Nephron progenitor cell (in vitro differentiated cells): ENCODE results near the gene PLA2G4A.

ENCODE experiments used
- DNase-seq: peaks from one replicate; pipeline ENCODE4 v3.0.0; 2021
- H3K27ac Mint-ChIP-seq: 2 replicates; pipeline ENCODE4 v1.8.0; 2021; ENCODE audit warnings: mild to moderate bottlenecking, moderate library complexity, mixed read lengths
- H3K27me3 Mint-ChIP-seq: 2 replicates; pipeline ENCODE4 v1.8.0; 2021; ENCODE audit warnings: mild to moderate bottlenecking, low read depth, mixed read lengths; ENCODE audit not compliant: poor library complexity
- H3K36me3 Mint-ChIP-seq: 2 replicates; pipeline ENCODE4 v1.8.0; 2021; ENCODE audit warnings: low read depth, mixed read lengths
- H3K4me1 Mint-ChIP-seq: 2 replicates; pipeline ENCODE4 v1.8.0; 2021; ENCODE audit warnings: mixed read lengths
- H3K4me3 Mint-ChIP-seq: 2 replicates; pipeline ENCODE4 v1.8.0; 2021; ENCODE audit warnings: mild to moderate bottlenecking, moderate library complexity, mixed read lengths
- H3K9me3 Mint-ChIP-seq: 2 replicates; pipeline ENCODE4 v1.8.0; 2021; ENCODE audit warnings: mild to moderate bottlenecking, moderate library complexity, mixed read lengths
- TF ChIP-seq, protein P1 (sequence below): fragments of 200-600 bp; sonication (generic); IDR thresholded peaks from 2 replicates; pipeline ENCODE4 v1.5.0; 2021; ENCODE audit warnings: antibody characterized with exemption

PLA2G4A gene

GRCh38 chr1:186843226-186843625, 14.5 kb downstream of the PLA2G4A start:
- H3K9me3 Mint-ChIP-seq, result no peaks in the 10 kb centered on the region
- no peak overlapping the region for H3K27ac Mint-ChIP-seq
- H3K36me3 Mint-ChIP-seq, result no peaks in the 10 kb centered on the region
- no peak for DNase-seq
- no peaks in the 10 kb centered on the region for H3K27me3 Mint-ChIP-seq
- no peak overlapping the region for H3K4me3 Mint-ChIP-seq
- TF ChIP-seq, protein P1, sequence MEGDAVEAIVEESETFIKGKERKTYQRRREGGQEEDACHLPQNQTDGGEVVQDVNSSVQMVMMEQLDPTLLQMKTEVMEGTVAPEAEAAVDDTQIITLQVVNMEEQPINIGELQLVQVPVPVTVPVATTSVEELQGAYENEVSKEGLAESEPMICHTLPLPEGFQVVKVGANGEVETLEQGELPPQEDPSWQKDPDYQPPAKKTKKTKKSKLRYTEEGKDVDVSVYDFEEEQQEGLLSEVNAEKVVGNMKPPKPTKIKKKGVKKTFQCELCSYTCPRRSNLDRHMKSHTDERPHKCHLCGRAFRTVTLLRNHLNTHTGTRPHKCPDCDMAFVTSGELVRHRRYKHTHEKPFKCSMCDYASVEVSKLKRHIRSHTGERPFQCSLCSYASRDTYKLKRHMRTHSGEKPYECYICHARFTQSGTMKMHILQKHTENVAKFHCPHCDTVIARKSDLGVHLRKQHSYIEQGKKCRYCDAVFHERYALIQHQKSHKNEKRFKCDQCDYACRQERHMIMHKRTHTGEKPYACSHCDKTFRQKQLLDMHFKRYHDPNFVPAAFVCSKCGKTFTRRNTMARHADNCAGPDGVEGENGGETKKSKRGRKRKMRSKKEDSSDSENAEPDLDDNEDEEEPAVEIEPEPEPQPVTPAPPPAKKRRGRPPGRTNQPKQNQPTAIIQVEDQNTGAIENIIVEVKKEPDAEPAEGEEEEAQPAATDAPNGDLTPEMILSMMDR, result no peak
- peaks cover 7% of the 10 kb centered on the region for H3K4me1 Mint-ChIP-seq

DNA sequence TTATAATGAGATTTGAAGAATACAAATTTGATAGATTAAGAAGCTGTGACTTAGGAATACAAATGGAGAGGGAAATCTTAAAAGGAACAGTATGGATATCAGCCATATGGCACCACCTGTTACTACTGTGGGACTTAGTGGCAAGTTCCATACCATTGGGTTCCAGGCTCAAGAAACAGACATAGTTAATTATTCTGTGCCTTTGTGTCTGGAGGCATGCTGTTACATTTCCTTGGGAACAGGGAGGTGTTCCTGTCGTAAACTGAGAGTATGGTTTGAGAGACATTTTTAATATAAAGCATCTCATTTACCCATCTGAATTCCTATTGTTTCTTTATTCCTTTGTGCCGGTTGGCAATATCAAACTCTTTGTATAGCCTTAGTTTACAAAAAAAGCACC, 15.2 kb downstream of the PLA2G4A start:
- TF ChIP-seq, protein P1, result no peak

GRCh38 chr1:186845576-186846210, 16.9 kb downstream of the PLA2G4A start:
- Mint-ChIP-seq H3K4me1 (no peaks in the 10 kb centered on the region), H3K9me3 (no peaks in the 10 kb centered on the region), H3K4me3 (no peak overlapping the region), H3K27ac (no peak overlapping the region), H3K27me3 (no peaks in the 10 kb centered on the region), H3K36me3 (no peaks in the 10 kb centered on the region)
- no peak for DNase-seq
- TF ChIP-seq, protein P1, result no peak

More for the DNA sequence above, 15.2 kb downstream of the PLA2G4A start:
- no peak for DNase-seq
- H3K4me1 Mint-ChIP-seq, result peaks cover 1% of the 10 kb centered on the region
- no peak overlapping the region for H3K4me3 Mint-ChIP-seq
- no peaks in the 10 kb centered on the region for H3K9me3 Mint-ChIP-seq
- no peak overlapping the region for H3K27ac Mint-ChIP-seq
- no peaks in the 10 kb centered on the region for H3K36me3 Mint-ChIP-seq
- H3K27me3 Mint-ChIP-seq, result no peaks in the 10 kb centered on the region

DNA sequence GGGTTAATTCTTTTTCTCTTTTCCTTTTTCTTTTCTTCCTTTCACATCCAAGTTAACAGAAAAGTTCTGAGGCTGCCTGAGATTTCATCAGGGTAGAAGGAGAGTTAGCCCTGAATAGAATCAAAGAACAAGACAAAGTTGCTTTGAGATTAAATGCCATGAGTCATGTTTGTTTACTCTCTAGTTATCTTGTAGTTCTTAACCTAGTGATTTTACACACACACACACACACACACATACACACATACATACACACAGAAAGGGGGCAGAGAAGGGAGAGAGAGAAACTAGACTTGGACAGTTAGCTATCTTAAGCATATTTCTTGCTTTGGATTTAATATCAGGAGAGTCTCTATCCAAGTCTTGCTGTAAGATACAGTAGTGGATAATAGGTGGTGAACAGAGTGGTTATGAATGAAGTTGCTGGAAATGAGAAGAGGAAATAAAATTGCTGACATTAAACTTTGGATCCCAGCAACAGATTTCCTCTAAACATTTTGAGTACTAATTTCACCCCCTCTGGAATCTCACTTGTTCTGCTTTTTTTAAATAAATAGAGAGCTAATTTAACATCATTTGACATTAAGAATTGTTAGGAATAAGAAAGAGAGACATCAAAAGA, 19.9 kb downstream of the PLA2G4A start:
- no peaks in the 10 kb centered on the region for H3K27me3 Mint-ChIP-seq
- H3K4me1 Mint-ChIP-seq, result no peaks in the 10 kb centered on the region
- no peak overlapping the region for H3K4me3 Mint-ChIP-seq
- TF ChIP-seq, protein P1, result no peak
- H3K9me3 Mint-ChIP-seq, result no peaks in the 10 kb centered on the region
- DNase-seq, result no peak
- H3K27ac Mint-ChIP-seq, result no peak overlapping the region
- H3K36me3 Mint-ChIP-seq, result no peaks in the 10 kb centered on the region

DNA sequence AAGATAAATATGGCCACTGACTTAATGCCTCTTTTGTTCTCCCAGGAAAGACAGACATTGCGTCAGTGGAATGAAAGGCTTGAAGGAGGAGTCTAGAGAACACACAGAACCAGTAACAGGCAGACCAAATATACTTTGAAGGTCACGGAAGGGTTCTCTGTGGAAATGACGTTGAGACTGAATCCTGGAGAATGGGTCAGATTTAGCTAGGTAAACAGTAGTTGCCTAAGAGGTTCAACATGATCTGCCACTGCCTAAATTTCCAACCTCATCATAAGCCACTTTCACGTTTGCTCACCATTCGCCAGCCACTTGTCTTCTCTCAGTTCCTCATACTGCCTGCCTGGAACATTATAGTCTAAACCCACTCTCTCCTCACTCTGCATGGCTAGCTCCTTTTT, 20.5 kb downstream of the PLA2G4A start:
- no peaks in the 10 kb centered on the region for H3K36me3 Mint-ChIP-seq
- no peaks in the 10 kb centered on the region for H3K27me3 Mint-ChIP-seq
- DNase-seq, result no peak
- no peak overlapping the region for H3K4me3 Mint-ChIP-seq
- no peaks in the 10 kb centered on the region for H3K9me3 Mint-ChIP-seq
- no peaks in the 10 kb centered on the region for H3K4me1 Mint-ChIP-seq
- no peak overlapping the region for H3K27ac Mint-ChIP-seq
- TF ChIP-seq, protein P1, result no peak

GRCh38 chr1:186849826-186850225, 21.1 kb downstream of the PLA2G4A start:
- H3K36me3 Mint-ChIP-seq, result no peaks in the 10 kb centered on the region
- TF ChIP-seq, protein P1, result no peak
- no peak for DNase-seq
- no peaks in the 10 kb centered on the region for H3K4me1 Mint-ChIP-seq
- no peak overlapping the region for H3K27ac Mint-ChIP-seq
- no peaks in the 10 kb centered on the region for H3K27me3 Mint-ChIP-seq
- H3K4me3 Mint-ChIP-seq, result no peak overlapping the region
- no peaks in the 10 kb centered on the region for H3K9me3 Mint-ChIP-seq
